Measurements from ENCODE around the gene NOS1AP. TPM values are rescaled to one million over a fixed set of nuclear protein-coding genes. Genes with fewer than 3 reads are reported as not detected.

The NOS1AP gene
- total and polyA plus RNA-seq, 2 experiments from 2014 or later: 4.9 to 6.6 TPM

GRCh38 chr1:162251102-162251501, 181.6 kb downstream of the NOS1AP start:
- Histone ChIP-seq H3K27me3 (no peaks in the 10 kb centered on the region), H3K4me1 (ENCODE audit: low read depth) (peaks cover 21% of the 10 kb centered on the region), H3K9me3 (ENCODE audit: low read depth) (no peaks in the 10 kb centered on the region), H3K36me3 (no peaks in the 10 kb centered on the region), H3K27ac (no peak overlapping the region), H3K4me3 (no peak overlapping the region)
- TF ChIP-seq CTCF (IDR thresholded peaks at IDR 0.05; ENCODE audit: low read depth, low read length): no peak
- no peak for DNase-seq (ENCODE audit: low read depth in 1 of 2, low spot score in 1 of 2)

GRCh38 chr1:162252214-162252613, 182.7 kb downstream of the NOS1AP start:
- Histone ChIP-seq H3K4me1 (ENCODE audit: low read depth) (peaks cover 16% of the 10 kb centered on the region), H3K27ac (no peak overlapping the region), H3K9me3 (ENCODE audit: low read depth) (no peaks in the 10 kb centered on the region), H3K36me3 (no peaks in the 10 kb centered on the region), H3K27me3 (no peaks in the 10 kb centered on the region), H3K4me3 (no peak overlapping the region)
- DNase-seq (ENCODE audit: low read depth in 1 of 2, low spot score in 1 of 2): peak in 1 of 2 donors; percentile 51
- no peak for TF ChIP-seq CTCF (IDR thresholded peaks at IDR 0.05; ENCODE audit: low read depth, low read length)

- TF ChIP-seq CTCF (IDR thresholded peaks at IDR 0.05; ENCODE audit: low read depth, low read length): no peak
- Histone ChIP-seq H3K36me3 (no peaks in the 10 kb centered on the region), H3K27me3 (no peaks in the 10 kb centered on the region), H3K27ac (no peak overlapping the region), H3K4me1 (ENCODE audit: low read depth) (peaks cover 16% of the 10 kb centered on the region), H3K9me3 (ENCODE audit: low read depth) (no peaks in the 10 kb centered on the region), H3K4me3 (no peak overlapping the region)
- no peak for DNase-seq (ENCODE audit: low read depth in 1 of 2, low spot score in 1 of 2)
Measured at GRCh38 chr1:162253790-162254189, 184.3 kb downstream of the NOS1AP start.

GRCh38 chr1:162256287-162256686, 186.8 kb downstream of the NOS1AP start:
- Histone ChIP-seq H3K36me3 (no peaks in the 10 kb centered on the region), H3K9me3 (ENCODE audit: low read depth) (no peaks in the 10 kb centered on the region), H3K27ac (no peak overlapping the region), H3K4me1 (ENCODE audit: low read depth) (peaks cover 8% of the 10 kb centered on the region), H3K27me3 (no peaks in the 10 kb centered on the region), H3K4me3 (no peak overlapping the region)
- TF ChIP-seq CTCF (IDR thresholded peaks at IDR 0.05; ENCODE audit: low read depth, low read length): no peak
- DNase-seq (ENCODE audit: low read depth in 1 of 2, low spot score in 1 of 2): no peak

- peak in 1 of 2 donors; percentile 49 for DNase-seq (ENCODE audit: low read depth in 1 of 2, low spot score in 1 of 2)
- Histone ChIP-seq H3K4me3 (no peak overlapping the region), H3K9me3 (ENCODE audit: low read depth) (no peaks in the 10 kb centered on the region), H3K4me1 (ENCODE audit: low read depth) (peaks cover 8% of the 10 kb centered on the region), H3K27ac (no peak overlapping the region), H3K36me3 (no peaks in the 10 kb centered on the region), H3K27me3 (no peaks in the 10 kb centered on the region)
- no peak for TF ChIP-seq CTCF (IDR thresholded peaks at IDR 0.05; ENCODE audit: low read depth, low read length)
Measured at GRCh38 chr1:162258394-162258793, 188.9 kb downstream of the NOS1AP start.
